ENCODE data around the gene CRHBP.
"Not testable (repeated sequence)": the region's sequence is repeated elsewhere in the genome, so short reads cannot be mapped to it uniquely, and the experiment has no call there.

Gene CRHBP, protein sequence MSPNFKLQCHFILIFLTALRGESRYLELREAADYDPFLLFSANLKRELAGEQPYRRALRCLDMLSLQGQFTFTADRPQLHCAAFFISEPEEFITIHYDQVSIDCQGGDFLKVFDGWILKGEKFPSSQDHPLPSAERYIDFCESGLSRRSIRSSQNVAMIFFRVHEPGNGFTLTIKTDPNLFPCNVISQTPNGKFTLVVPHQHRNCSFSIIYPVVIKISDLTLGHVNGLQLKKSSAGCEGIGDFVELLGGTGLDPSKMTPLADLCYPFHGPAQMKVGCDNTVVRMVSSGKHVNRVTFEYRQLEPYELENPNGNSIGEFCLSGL

DNA sequence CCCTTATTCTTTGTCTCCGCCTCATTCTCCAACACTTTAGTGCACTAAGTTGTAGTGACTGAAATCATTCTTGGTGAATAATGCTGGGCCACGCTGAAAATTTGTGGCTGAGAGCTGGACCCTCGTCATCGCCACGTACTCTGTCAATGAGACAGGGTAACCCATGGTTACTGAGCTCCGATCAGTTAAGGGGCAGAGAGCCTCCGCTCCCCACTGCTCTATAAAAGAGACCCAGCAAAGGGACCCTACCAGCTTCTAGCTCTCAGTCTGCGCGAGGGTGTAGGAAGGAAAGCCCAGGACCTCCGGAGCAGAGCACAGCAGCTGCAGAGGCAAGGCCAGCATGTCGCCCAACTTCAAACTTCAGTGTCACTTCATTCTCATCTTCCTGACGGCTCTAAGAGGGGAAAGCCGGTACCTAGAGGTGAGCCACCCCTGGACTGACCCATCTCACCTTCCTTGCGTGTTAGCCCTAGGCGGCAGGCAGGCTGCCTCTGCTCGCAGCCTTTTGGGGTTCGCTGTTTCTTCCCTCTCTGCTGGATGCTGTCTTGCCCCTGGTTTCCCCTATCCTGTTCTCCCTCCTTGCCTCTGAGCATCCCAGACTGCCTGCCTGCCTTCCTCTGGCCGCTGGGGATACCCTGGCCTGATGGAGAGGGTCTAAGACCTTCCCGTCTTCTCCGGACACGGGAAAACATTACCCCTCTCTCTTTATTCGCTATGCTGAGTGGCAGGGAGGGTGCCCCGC is at the start of gene CRHBP:
Gene CRHBP, plus strand, starts transcription at position 251 of the 742 bp plus-strand sequence. Its CDS starts 90 bp downstream, at position 341.
- no peak for DNase-seq

GRCh38 chr5:76908166-76908565 is 44.7 kb upstream of the CRHBP start:
- no peak for DNase-seq

GRCh38 chr5:76910344-76910933 is 42.4 kb upstream of the CRHBP start:
- not testable (repeated sequence) for DNase-seq

- not testable (repeated sequence) for DNase-seq
Measured at GRCh38 chr5:76914671-76915070, 38.2 kb upstream of the CRHBP start.

GRCh38 chr5:76918539-76918938 is 34.3 kb upstream of the CRHBP start:
- DNase-seq, result no peak

GRCh38 chr5:76920491-76920890 is 32.4 kb upstream of the CRHBP start:
- DNase-seq, result no peak

GRCh38 chr5:76926329-76927105 is 26.3 kb upstream of the CRHBP start:
- DNase-seq, result no peak

- no peak for DNase-seq
Measured at GRCh38 chr5:76927961-76928360, 24.9 kb upstream of the CRHBP start.

- DNase-seq, result no peak
Measured at GRCh38 chr5:76930083-76930482, 22.8 kb upstream of the CRHBP start.

DNA sequence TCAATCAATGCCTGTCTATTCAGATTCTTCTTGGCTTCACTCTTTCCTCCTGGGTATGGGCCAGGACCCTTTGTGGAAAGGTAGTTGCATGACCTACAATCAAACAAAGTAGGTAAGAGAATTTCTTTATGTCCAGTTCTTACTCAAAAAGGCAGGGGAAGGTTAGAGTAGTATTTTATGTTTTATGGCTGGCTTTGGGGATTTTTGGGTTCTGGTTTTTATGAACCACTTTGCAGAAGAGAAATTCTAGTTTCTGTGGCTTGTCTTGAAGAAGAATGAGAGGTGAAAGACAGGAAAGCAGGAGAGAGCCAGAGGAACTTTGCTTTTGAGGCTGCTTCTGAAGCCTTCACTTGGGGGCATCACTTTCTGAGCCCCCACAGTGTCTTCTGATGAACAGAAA is 14.7 kb upstream of the CRHBP start:
- DNase-seq, result no peak

- DNase-seq, result no peak
Measured at GRCh38 chr5:76941000-76941399, 11.8 kb upstream of the CRHBP start.

GRCh38 chr5:76941442-76941841 is 11.4 kb upstream of the CRHBP start:
- DNase-seq, result no peak

DNA sequence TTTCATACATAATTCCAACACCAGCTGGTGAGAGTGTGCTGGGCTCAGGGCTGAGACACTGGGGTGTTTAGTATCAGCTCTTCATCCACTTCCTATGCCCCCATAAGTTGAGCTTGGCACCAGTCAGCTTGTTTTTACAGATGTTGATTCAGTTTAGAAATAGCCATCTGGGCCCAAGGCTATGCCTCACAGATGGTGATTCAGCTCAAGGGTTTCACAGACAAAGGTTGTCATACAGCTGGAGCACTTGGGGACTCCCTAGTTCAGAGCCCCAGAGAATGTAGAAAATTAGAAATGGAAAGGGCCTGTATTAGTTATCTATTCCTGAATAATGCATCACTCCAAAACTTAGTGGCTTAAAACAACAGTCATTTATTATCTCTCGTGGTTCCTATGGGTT is 10.3 kb upstream of the CRHBP start:
- DNase-seq, result no peak

- DNase-seq, result no peak
Measured at GRCh38 chr5:76943006-76943405, 9.8 kb upstream of the CRHBP start.

GRCh38 chr5:76944638-76945037 is 8.2 kb upstream of the CRHBP start:
- no peak for DNase-seq

DNA sequence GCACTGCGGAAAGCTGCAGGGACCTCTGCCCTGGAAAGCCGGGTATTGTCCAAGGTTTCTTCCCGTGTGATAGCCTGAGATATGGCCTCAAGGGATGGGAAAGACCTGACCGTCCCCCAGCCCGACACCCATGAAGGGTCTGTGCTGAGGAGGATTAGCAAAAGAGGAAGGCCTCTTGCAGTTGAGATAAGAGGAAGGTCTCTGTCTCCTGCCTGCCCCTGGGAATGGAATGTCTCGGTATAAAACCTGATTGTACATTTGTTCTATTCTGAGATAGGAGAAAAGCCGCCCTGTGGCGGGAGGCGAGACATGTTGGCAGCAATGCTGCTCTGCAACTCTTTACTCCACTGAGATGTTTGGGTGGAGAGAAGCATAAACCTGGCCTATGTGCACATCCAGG is 7.6 kb upstream of the CRHBP start:
- not testable (repeated sequence) for DNase-seq

DNA sequence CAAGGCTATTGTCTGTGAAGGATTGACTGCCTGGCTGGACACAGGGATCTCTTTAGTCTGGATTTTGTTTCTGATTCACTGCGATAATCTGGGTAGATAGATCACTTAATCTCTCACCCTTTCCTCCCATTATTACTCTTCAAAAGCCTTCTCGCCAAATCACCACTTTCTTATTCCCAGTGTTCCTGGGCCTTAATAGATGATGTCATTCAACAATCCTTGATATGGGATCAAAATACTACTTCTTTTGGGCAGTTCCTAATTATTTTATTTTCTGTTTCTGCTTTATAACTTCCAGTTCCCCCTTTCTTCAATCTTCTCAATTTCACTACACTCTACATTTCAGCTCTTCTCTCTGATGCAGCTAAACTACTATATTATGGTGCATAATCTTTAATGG is 6.8 kb upstream of the CRHBP start:
- DNase-seq, result no peak

GRCh38 chr5:76947082-76947503 is 5.8 kb upstream of the CRHBP start:
- no peak for DNase-seq

DNA sequence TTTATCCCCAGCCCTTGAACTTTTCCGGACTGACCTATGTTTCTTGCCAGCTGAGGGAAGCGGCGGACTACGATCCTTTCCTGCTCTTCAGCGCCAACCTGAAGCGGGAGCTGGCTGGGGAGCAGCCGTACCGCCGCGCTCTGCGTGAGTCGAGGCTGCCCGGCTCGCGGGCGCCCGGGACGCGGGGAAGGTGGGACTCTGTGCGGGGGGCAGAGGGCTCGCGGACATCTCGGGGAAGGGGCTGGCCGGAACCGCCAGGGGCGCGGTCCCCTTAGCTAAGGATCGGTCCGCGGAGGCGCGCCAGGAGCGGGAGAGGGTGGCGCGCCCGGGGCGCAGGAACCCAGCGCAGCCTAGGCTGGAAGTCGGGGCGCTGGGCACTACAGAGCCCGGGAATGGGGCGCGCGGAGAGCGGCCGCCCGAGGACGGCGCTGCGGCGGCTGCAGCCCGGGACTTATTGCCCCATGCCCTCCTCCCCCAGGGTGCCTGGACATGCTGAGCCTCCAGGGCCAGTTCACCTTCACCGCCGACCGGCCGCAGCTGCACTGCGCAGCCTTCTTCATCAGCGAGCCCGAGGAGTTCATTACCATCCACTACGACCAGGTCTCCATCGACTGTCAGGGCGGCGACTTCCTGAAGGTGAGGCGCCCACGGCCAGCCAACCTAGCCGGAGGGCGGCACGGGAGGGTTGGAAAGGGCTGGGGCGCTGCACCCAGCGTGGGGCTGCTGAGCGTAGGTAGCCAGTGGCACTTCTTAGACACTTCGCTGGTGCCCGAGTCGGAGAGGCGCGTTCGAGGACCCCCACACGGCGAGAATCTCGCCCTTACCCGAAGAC is 922 bp downstream of the CRHBP start:
- DNase-seq, result no peak

- DNase-seq, result no peak
Measured at GRCh38 chr5:76954383-76954763, 1.5 kb downstream of the CRHBP start.

GRCh38 chr5:76956033-76956432 is 3.2 kb downstream of the CRHBP start:
- no peak for DNase-seq
